BE2C (cell line): Measurements from ENCODE around the gene VTI1A.

ENCODE experiments used
- DNase-seq: peaks from one replicate; pipeline ENCODE4 v3.0.0-alpha.2; 2020
- H3K27me3 ChIP-seq: fragments of 250-450 bp; sonication (Bioruptor Pico); 2 replicates; pipeline ENCODE4 v1.5.1; 2020; ENCODE audit warnings: mild to moderate bottlenecking
- H3K36me3 ChIP-seq: fragments of 250-450 bp; sonication (Bioruptor Pico); 2 replicates; pipeline ENCODE4 v1.5.1; 2020; ENCODE audit warnings: mild to moderate bottlenecking
- H3K4me1 ChIP-seq: fragments of 250-450 bp; sonication (Bioruptor Pico); 2 replicates; pipeline ENCODE4 v1.5.1; 2020
- H3K4me3 ChIP-seq: 2 replicates; pipeline ENCODE4 v1.5.1; 2011; ENCODE audit warnings: low read depth, low read length
- H3K9me3 ChIP-seq: fragments of 250-450 bp; sonication (Bioruptor Pico); 2 replicates; pipeline ENCODE4 v1.5.1; 2020
- CTCF ChIP-seq: IDR thresholded peaks from 2 replicates; pipeline ENCODE4 v1.5.1; 2012; ENCODE audit warnings: mild to moderate bottlenecking, low read depth, low read length

The VTI1A gene

DNA sequence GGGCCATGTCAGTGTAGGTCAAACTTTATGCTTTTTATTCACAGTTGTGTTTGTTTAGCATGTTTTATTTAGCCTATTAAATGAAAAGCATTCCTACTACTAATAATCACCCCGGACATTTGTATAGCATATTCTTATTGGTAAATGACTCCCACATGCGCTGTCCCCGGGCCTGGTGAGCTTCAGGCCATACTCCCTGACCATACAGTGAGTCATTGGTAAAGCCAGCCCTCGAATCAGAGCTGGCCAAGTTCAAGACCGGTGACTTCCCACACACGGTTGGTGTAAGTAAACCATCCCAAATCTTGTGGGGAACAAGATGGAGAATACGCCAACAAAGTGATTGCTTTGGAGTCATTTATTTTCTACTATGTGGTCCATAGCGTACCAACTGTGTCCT is 264.4 kb downstream of the VTI1A start:
- Histone ChIP-seq H3K36me3 (no peaks in the 10 kb centered on the region), H3K4me1 (peaks cover 6% of the 10 kb centered on the region; the same call in 1 of the 2 replicates), H3K4me3 (no peak overlapping the region), H3K9me3 (no peaks in the 10 kb centered on the region), H3K27me3 (no peaks in the 10 kb centered on the region)
- TF ChIP-seq CTCF, result no peak
- no peak for DNase-seq

GRCh38 chr10:112712536-112712935 is 265.5 kb downstream of the VTI1A start:
- Histone ChIP-seq H3K4me1 (0 out of 2 replicates have a peak, but pooled peaks cover 3% of the 10 kb centered on the region), H3K4me3 (no peak overlapping the region), H3K9me3 (no peaks in the 10 kb centered on the region), H3K36me3 (no peaks in the 10 kb centered on the region), H3K27me3 (no peaks in the 10 kb centered on the region)
- TF ChIP-seq CTCF, result no peak
- no peak for DNase-seq

GRCh38 chr10:112713411-112713810 is 266.4 kb downstream of the VTI1A start:
- DNase-seq, result no peak
- H3K4me1 ChIP-seq, result 0 out of 2 replicates have a peak, but pooled peaks cover 3% of the 10 kb centered on the region
- no peaks in the 10 kb centered on the region for H3K27me3 ChIP-seq
- H3K9me3 ChIP-seq, result no peaks in the 10 kb centered on the region
- no peaks in the 10 kb centered on the region for H3K36me3 ChIP-seq
- TF ChIP-seq CTCF, result no peak
- no peak overlapping the region for H3K4me3 ChIP-seq

- Histone ChIP-seq H3K9me3 (no peaks in the 10 kb centered on the region), H3K4me3 (no peak overlapping the region), H3K4me1 (0 out of 2 replicates have a peak, but pooled peaks cover 3% of the 10 kb centered on the region), H3K36me3 (no peaks in the 10 kb centered on the region), H3K27me3 (no peaks in the 10 kb centered on the region)
- no peak for DNase-seq
- no peak for TF ChIP-seq CTCF
Observed at GRCh38 chr10:112715581-112715980, 268.6 kb downstream of the VTI1A start.

GRCh38 chr10:112716076-112716475 is 269.1 kb downstream of the VTI1A start:
- Histone ChIP-seq H3K9me3 (no peaks in the 10 kb centered on the region), H3K27me3 (no peaks in the 10 kb centered on the region), H3K4me1 (0 out of 2 replicates have a peak, but pooled peaks cover 3% of the 10 kb centered on the region), H3K4me3 (no peak overlapping the region), H3K36me3 (no peaks in the 10 kb centered on the region)
- DNase-seq, result no peak
- TF ChIP-seq CTCF, result no peak

- DNase-seq, result no peak
Observed at GRCh38 chr10:112716924-112717413, 270.0 kb downstream of the VTI1A start.

More at GRCh38 chr10:112716924-112717413, 270.0 kb downstream of the VTI1A start:
- H3K4me1 ChIP-seq, result 0 out of 2 replicates have a peak, but pooled peaks cover 3% of the 10 kb centered on the region
- no peak for TF ChIP-seq CTCF
- H3K9me3 ChIP-seq, result no peaks in the 10 kb centered on the region
- no peak overlapping the region for H3K4me3 ChIP-seq
- no peaks in the 10 kb centered on the region for H3K27me3 ChIP-seq
- H3K36me3 ChIP-seq, result no peaks in the 10 kb centered on the region
